GM21737 (cell line): ENCODE measurements around the gene SULT2B1.
"Not testable (repeated sequence)": the region's sequence is repeated elsewhere in the genome, so short reads cannot be mapped to it uniquely, and the experiment has no call there.

Experiments used
- ATAC-seq: cut with Tn5 transposase; IDR thresholded peaks from one replicate; pipeline ENCODE4 v1.9.1; 2021; ENCODE audit warnings: mild to moderate bottlenecking, moderate library complexity; ENCODE audit not compliant: unreplicated experiment

Gene SULT2B1

GRCh38 chr19:48551437-48552302 is at the start of gene SULT2B1:
SULT2B1 (plus strand) TSS chr19:48552172; CDS start chr19:48552253, 81 bp downstream.
- ATAC-seq = no peak

- ATAC-seq = no peak
These were observed 49.5 kb upstream of the SULT2B1 start for GRCh38 chr19:48502350-48503018.

- no peak for ATAC-seq
These were observed 45.7 kb upstream of the SULT2B1 start for GRCh38 chr19:48506138-48506733.

GRCh38 chr19:48507911-48508439 is 44.0 kb upstream of the SULT2B1 start:
- ATAC-seq = no peak

GRCh38 chr19:48508729-48509411 is 43.1 kb upstream of the SULT2B1 start:
- no peak for ATAC-seq

- no peak for ATAC-seq
These were observed 42.3 kb upstream of the SULT2B1 start for GRCh38 chr19:48509467-48510194.

- no peak for ATAC-seq
These were observed 41.3 kb upstream of the SULT2B1 start for GRCh38 chr19:48510421-48511268.

GRCh38 chr19:48511321-48511731 is 40.6 kb upstream of the SULT2B1 start:
- ATAC-seq = no peak

- no peak for ATAC-seq
These were observed 40.0 kb upstream of the SULT2B1 start, which contains the start of gene LMTK3 for GRCh38 chr19:48511800-48512503. LMTK3 (minus strand) TSS chr19:48511835; CDS start chr19:48511576, 259 bp downstream.

GRCh38 chr19:48512504-48513288 is 39.3 kb upstream of the SULT2B1 start:
- no peak for ATAC-seq

GRCh38 chr19:48513289-48514122 is 38.5 kb upstream of the SULT2B1 start:
- no peak for ATAC-seq

- no peak for ATAC-seq
These were observed 37.9 kb upstream of the SULT2B1 start for GRCh38 chr19:48514123-48514458.

- no peak for ATAC-seq
These were observed 35.4 kb upstream of the SULT2B1 start for GRCh38 chr19:48516536-48516935.

- ATAC-seq = no peak
These were observed 33.8 kb upstream of the SULT2B1 start for GRCh38 chr19:48518207-48518606.

GRCh38 chr19:48519426-48519825 is 32.5 kb upstream of the SULT2B1 start:
- ATAC-seq = not testable (repeated sequence)

GRCh38 chr19:48520134-48520533 is 31.8 kb upstream of the SULT2B1 start:
- no peak for ATAC-seq

- no peak for ATAC-seq
These were observed 27.8 kb upstream of the SULT2B1 start for GRCh38 chr19:48524221-48524620.
